ENCODE results near the gene SCRN1.

DNA sequence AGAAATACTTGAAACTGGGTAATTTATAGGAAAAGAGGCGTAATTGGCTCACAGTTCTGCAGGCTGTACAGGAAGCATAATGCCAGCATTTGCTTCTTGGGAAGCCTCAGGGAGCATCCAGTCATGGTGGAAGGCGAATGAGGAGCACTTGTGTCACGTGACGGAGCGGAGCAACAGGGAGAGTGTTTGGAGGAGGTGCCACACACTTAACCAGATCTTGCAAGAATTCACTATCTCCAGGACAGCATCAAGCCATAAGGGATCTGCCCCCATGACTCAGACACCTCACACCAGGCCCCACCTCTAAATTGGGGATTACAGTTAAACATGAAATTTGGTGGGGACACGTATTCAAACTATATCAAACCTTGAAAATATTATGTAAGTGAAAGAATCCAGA lies 94.0 kb downstream of the SCRN1 start:
- no peak for TF ChIP-seq POLR2AphosphoS5 (IDR thresholded peaks at IDR 0.05)
- TF ChIP-seq, protein P1, sequence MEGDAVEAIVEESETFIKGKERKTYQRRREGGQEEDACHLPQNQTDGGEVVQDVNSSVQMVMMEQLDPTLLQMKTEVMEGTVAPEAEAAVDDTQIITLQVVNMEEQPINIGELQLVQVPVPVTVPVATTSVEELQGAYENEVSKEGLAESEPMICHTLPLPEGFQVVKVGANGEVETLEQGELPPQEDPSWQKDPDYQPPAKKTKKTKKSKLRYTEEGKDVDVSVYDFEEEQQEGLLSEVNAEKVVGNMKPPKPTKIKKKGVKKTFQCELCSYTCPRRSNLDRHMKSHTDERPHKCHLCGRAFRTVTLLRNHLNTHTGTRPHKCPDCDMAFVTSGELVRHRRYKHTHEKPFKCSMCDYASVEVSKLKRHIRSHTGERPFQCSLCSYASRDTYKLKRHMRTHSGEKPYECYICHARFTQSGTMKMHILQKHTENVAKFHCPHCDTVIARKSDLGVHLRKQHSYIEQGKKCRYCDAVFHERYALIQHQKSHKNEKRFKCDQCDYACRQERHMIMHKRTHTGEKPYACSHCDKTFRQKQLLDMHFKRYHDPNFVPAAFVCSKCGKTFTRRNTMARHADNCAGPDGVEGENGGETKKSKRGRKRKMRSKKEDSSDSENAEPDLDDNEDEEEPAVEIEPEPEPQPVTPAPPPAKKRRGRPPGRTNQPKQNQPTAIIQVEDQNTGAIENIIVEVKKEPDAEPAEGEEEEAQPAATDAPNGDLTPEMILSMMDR (IDR thresholded peaks at IDR 0.05): no peak
